ENCODE measurements around the gene SCAPER. TPM values are rescaled to one million over a fixed set of nuclear protein-coding genes. Genes with fewer than 3 reads are reported as not detected.

SCAPER gene
- polyA plus RNA-seq, 1 donor from 2014 or later, result 77.1 TPM

DNA sequence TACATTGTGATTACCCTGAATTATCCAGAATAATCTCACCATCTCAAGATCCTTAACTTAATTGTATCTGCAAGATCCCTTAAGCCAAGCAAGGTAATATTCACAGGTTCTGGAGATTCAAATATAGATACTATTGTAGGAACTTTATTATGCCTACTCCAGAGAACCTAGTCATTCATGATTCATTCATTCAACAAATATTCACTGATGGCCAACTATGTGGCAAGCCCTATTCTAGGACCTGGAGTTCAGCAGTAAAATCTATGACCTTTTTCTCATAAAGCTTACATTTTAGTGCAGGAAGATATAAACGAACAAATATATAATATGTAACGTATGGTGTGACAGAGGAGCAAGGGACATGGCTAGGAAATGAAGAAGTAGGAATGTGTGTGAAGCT, 519.0 kb downstream of the SCAPER start:
- Histone ChIP-seq H3K36me3 (ENCODE audit: insufficient read depth, low read length) (no peaks in the 10 kb centered on the region), H3K9me2 (ENCODE audit: insufficient read depth, low read length) (no peaks in the 10 kb centered on the region), H3K4me3 (ENCODE audit: low read length) (no peak overlapping the region), H4K20me1 (ENCODE audit: insufficient read depth) (no peaks in the 10 kb centered on the region), H3K4me2 (ENCODE audit: low read length) (no peak overlapping the region), H3K27ac (ENCODE audit: low read length) (no peak overlapping the region), H3F3A (ENCODE audit: insufficient read depth, low read length, poor library complexity, severe bottlenecking) (no peaks in the 10 kb centered on the region), H2AFZ (ENCODE audit: low read depth, low read length) (no peak overlapping the region), H3K9ac (ENCODE audit: low read length) (no peak overlapping the region), H3K79me2 (replicated peaks; ENCODE audit: insufficient read depth, low read length) (no peaks in the 10 kb centered on the region), H3K27me3 (ENCODE audit: insufficient read depth, low read depth, low read length) (no peaks in the 10 kb centered on the region), H3K9me3 (ENCODE audit: low read length) (no peaks in the 10 kb centered on the region)
- TF ChIP-seq, protein P1, sequence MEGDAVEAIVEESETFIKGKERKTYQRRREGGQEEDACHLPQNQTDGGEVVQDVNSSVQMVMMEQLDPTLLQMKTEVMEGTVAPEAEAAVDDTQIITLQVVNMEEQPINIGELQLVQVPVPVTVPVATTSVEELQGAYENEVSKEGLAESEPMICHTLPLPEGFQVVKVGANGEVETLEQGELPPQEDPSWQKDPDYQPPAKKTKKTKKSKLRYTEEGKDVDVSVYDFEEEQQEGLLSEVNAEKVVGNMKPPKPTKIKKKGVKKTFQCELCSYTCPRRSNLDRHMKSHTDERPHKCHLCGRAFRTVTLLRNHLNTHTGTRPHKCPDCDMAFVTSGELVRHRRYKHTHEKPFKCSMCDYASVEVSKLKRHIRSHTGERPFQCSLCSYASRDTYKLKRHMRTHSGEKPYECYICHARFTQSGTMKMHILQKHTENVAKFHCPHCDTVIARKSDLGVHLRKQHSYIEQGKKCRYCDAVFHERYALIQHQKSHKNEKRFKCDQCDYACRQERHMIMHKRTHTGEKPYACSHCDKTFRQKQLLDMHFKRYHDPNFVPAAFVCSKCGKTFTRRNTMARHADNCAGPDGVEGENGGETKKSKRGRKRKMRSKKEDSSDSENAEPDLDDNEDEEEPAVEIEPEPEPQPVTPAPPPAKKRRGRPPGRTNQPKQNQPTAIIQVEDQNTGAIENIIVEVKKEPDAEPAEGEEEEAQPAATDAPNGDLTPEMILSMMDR (IDR thresholded peaks at IDR 0.05; ENCODE audit: poor library complexity, severe bottlenecking), result no peak
- TF ChIP-seq MXI1 (conservative IDR thresholded peaks at IDR 0.05; ENCODE audit: poor library complexity, severe bottlenecking) (no peak), POLR2AphosphoS5 (IDR thresholded peaks at IDR 0.05) (no peak), EP300 (conservative IDR thresholded peaks at IDR 0.05; ENCODE audit: poor library complexity, severe bottlenecking) (no peak)
- TF ChIP-seq, protein P2, sequence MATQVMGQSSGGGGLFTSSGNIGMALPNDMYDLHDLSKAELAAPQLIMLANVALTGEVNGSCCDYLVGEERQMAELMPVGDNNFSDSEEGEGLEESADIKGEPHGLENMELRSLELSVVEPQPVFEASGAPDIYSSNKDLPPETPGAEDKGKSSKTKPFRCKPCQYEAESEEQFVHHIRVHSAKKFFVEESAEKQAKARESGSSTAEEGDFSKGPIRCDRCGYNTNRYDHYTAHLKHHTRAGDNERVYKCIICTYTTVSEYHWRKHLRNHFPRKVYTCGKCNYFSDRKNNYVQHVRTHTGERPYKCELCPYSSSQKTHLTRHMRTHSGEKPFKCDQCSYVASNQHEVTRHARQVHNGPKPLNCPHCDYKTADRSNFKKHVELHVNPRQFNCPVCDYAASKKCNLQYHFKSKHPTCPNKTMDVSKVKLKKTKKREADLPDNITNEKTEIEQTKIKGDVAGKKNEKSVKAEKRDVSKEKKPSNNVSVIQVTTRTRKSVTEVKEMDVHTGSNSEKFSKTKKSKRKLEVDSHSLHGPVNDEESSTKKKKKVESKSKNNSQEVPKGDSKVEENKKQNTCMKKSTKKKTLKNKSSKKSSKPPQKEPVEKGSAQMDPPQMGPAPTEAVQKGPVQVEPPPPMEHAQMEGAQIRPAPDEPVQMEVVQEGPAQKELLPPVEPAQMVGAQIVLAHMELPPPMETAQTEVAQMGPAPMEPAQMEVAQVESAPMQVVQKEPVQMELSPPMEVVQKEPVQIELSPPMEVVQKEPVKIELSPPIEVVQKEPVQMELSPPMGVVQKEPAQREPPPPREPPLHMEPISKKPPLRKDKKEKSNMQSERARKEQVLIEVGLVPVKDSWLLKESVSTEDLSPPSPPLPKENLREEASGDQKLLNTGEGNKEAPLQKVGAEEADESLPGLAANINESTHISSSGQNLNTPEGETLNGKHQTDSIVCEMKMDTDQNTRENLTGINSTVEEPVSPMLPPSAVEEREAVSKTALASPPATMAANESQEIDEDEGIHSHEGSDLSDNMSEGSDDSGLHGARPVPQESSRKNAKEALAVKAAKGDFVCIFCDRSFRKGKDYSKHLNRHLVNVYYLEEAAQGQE (IDR thresholded peaks at IDR 0.05; ENCODE audit: borderline replicate concordance), result no peak

DNA sequence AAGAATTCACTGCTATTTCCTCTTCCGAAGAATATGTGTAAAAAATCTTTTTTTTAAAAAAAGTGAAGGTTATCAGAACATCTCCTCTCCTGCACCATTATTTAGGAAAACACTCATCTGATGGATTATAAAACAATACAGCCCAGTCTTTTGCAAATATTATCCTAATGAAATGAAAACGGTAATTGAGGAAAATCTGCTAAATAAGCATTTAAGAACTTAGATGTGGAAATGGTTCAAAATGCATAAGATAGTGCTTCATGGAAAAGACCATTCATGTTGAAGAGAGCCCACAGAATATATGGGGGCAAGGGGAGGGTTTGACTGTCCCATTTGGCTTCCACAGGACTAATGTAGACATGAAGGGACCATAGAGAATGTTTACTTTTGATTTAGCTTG, 520.7 kb downstream of the SCAPER start:
- Histone ChIP-seq H3K9me3 (ENCODE audit: low read length) (no peaks in the 10 kb centered on the region), H2AFZ (ENCODE audit: low read depth, low read length) (no peak overlapping the region), H3F3A (ENCODE audit: insufficient read depth, low read length, poor library complexity, severe bottlenecking) (no peaks in the 10 kb centered on the region), H3K9me2 (ENCODE audit: insufficient read depth, low read length) (no peaks in the 10 kb centered on the region), H4K20me1 (ENCODE audit: insufficient read depth) (no peaks in the 10 kb centered on the region), H3K27me3 (ENCODE audit: insufficient read depth, low read depth, low read length) (no peaks in the 10 kb centered on the region), H3K9ac (ENCODE audit: low read length) (no peak overlapping the region), H3K4me2 (ENCODE audit: low read length) (no peak overlapping the region), H3K27ac (ENCODE audit: low read length) (no peak overlapping the region), H3K4me3 (ENCODE audit: low read length) (no peak overlapping the region), H3K36me3 (ENCODE audit: insufficient read depth, low read length) (no peaks in the 10 kb centered on the region), H3K79me2 (replicated peaks; ENCODE audit: insufficient read depth, low read length) (no peaks in the 10 kb centered on the region)
- no peak for TF ChIP-seq EZH2 (IDR thresholded peaks at IDR 0.05; ENCODE audit: borderline replicate concordance, insufficient read depth, low read length, poor library complexity, severe bottlenecking)
- TF ChIP-seq POLR2AphosphoS5 (IDR thresholded peaks at IDR 0.05), result no peak
- TF ChIP-seq, protein P1 (IDR thresholded peaks at IDR 0.05; ENCODE audit: poor library complexity, severe bottlenecking), result no peak
- no peak for TF ChIP-seq EP300 (conservative IDR thresholded peaks at IDR 0.05; ENCODE audit: poor library complexity, severe bottlenecking)
- TF ChIP-seq, protein P2 (IDR thresholded peaks at IDR 0.05; ENCODE audit: borderline replicate concordance), result no peak
- no peak for TF ChIP-seq TAF1 (IDR thresholded peaks at IDR 0.05; ENCODE audit: low read depth)
- no peak for TF ChIP-seq RAD21 (conservative IDR thresholded peaks at IDR 0.05)
- no peak for TF ChIP-seq SMC3 (conservative IDR thresholded peaks at IDR 0.05; ENCODE audit: poor library complexity)
- no peak for TF ChIP-seq MXI1 (conservative IDR thresholded peaks at IDR 0.05; ENCODE audit: poor library complexity, severe bottlenecking)
